Fibroblast of lung (primary cell): Measurements from ENCODE around the gene THUMPD2.

Experiments
- CTCF ChIP-seq, 2 donors: IDR thresholded peaks in 1 of 2; conservative IDR thresholded peaks in 1 of 2; 1 replicate in 1 of 2; 2 replicates in 1 of 2; pipeline ENCODE4 v1.5.1; 2011 to 2012; ENCODE audit warnings: low read length in 2 of 2, control low read depth in 1 of 2, inconsistent platforms in 1 of 2, low read depth in 1 of 2, mild to moderate bottlenecking in 1 of 2
- EZH2 ChIP-seq: IDR thresholded peaks from 2 replicates; pipeline ENCODE4 v1.5.1; 2012; ENCODE audit warnings: low read length, control low read depth, mild to moderate bottlenecking; ENCODE audit errors: missing control alignments

GRCh38 chr2:39782591-39782990 lies 3.5 kb upstream of the THUMPD2 start:
- TF ChIP-seq CTCF (conservative IDR thresholded peaks at IDR 0.05 in 1 of 2, IDR thresholded peaks at IDR 0.05 in 1 of 2; ENCODE audit: low read depth in 1 of 2, low read length in 2 of 2) (no peak), EZH2 (no peak)
